Progenitor cell of endocrine pancreas (in vitro differentiated cells): ENCODE results near the gene SEPTIN8. TPM values are rescaled to one million over a fixed set of nuclear protein-coding genes. Genes with fewer than 3 reads are reported as not detected.
A peak's percentile ranks its signal among the peaks of the same experiment; 100 is the strongest.

Source experiments
- DNase-seq: peaks from one replicate; pipeline ENCODE4 v3.0.0; 2021; ENCODE audit warnings: low spot score; ENCODE audit not compliant: unreplicated experiment
- H3K27ac Mint-ChIP-seq: 2 replicates; pipeline ENCODE4 v1.8.0; 2021; ENCODE audit warnings: mild to moderate bottlenecking, moderate library complexity, mixed read lengths
- H3K27me3 Mint-ChIP-seq: 2 replicates; pipeline ENCODE4 v1.8.0; 2021; ENCODE audit warnings: mixed read lengths
- H3K36me3 Mint-ChIP-seq: 2 replicates; pipeline ENCODE4 v1.8.0; 2022; ENCODE audit warnings: mixed read lengths; ENCODE audit not compliant: insufficient read depth
- H3K4me1 Mint-ChIP-seq: 2 replicates; pipeline ENCODE4 v1.8.0; 2021; ENCODE audit warnings: low read depth, mixed read lengths
- H3K4me3 Mint-ChIP-seq: 2 replicates; pipeline ENCODE4 v1.8.0; 2021; ENCODE audit warnings: low read depth, mild to moderate bottlenecking, moderate library complexity, mixed read lengths
- H3K9me3 Mint-ChIP-seq: 2 replicates; pipeline ENCODE4 v1.8.0; 2021; ENCODE audit warnings: low read depth, mixed read lengths
- CTCF ChIP-seq: fragments of 200-600 bp; sonication (generic); IDR thresholded peaks from one replicate; pipeline ENCODE4 v1.5.0; 2021; ENCODE audit warnings: antibody characterized with exemption, mild to moderate bottlenecking; ENCODE audit not compliant: unreplicated experiment
- total RNA-seq: library from RNA; stranded (reverse); gene quantifications from 2 replicates; pipeline ENCODE4 v1.2.1, GENCODE V29; 2021

The SEPTIN8 gene
- total RNA-seq, 1 donor from 2014 or later = 67.2 TPM

DNA sequence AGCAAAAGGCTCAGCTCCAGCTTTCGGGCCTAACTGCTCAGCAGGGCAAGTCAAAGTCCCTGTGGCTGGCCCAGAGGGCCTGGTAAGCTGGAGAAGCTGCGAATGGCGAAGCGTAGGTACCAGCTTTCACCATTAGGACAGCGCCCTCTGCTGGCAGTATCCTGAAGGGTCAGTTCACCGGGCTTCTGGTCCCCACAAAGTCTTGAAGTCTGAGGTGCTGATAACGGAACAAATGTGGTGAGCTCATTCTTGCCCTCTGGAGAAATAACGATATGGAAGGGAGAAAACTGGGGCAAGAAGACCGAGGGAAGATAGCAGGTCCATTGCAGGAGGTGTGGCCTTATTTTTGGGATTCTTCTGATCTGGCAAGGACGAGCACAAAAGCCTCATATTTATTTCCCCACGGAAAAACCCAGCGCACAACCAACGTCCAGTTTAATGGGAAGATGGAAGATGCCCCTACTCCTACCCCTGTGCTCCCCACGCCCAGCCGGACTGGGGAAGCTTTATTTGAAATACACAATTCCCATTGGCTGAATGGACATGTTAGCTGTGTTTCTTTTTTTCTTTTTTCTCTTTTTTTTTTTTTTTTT, 43.2 kb upstream of the SEPTIN8 start:
- Mint-ChIP-seq H3K4me3 (no peak overlapping the region), H3K27me3 (peaks cover 36% of the 10 kb centered on the region), H3K27ac (no peak overlapping the region)

GRCh38 chr5:132819468-132819867, 42.4 kb upstream of the SEPTIN8 start:
- H3K4me1 Mint-ChIP-seq = peaks cover 2% of the 10 kb centered on the region
- H3K9me3 Mint-ChIP-seq = no peaks in the 10 kb centered on the region
- no peak overlapping the region for H3K27ac Mint-ChIP-seq
- DNase-seq = no peak
- peaks cover 38% of the 10 kb centered on the region for H3K27me3 Mint-ChIP-seq
- no peaks in the 10 kb centered on the region for H3K36me3 Mint-ChIP-seq
- H3K4me3 Mint-ChIP-seq = no peak overlapping the region
- no peak for TF ChIP-seq CTCF

More for the DNA sequence above, 43.2 kb upstream of the SEPTIN8 start:
- peak; percentile 88 for DNase-seq
- Mint-ChIP-seq H3K9me3 (no peaks in the 10 kb centered on the region), H3K4me1 (peaks cover 2% of the 10 kb centered on the region), H3K36me3 (no peaks in the 10 kb centered on the region)
- TF ChIP-seq CTCF = peak; percentile 93

DNA sequence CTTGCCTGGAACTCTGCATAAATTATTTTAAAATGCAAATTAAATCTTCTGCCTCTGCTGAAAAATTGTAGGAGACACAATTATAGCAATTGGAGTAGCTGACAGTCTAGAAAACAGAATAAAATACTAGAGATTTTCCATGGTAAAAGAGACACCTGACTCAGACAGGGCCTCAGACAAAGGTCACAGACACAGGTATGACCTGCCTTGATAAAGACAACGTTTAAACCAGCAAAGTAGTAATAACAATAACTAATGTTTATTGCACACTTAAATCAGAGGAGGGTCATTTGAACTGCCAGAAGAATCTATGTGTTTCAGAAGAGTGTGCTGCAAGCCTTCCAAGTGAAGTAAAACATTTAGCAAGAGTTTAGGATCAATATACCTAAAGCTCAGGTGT, 40.0 kb upstream of the SEPTIN8 start:
- Mint-ChIP-seq H3K4me3 (no peak overlapping the region), H3K9me3 (no peaks in the 10 kb centered on the region), H3K36me3 (no peaks in the 10 kb centered on the region), H3K27me3 (peaks cover 49% of the 10 kb centered on the region), H3K4me1 (peaks cover 1% of the 10 kb centered on the region), H3K27ac (no peak overlapping the region)
- TF ChIP-seq CTCF = no peak
- no peak for DNase-seq

GRCh38 chr5:132816554-132816953, 39.5 kb upstream of the SEPTIN8 start:
- H3K36me3 Mint-ChIP-seq = no peaks in the 10 kb centered on the region
- DNase-seq = no peak
- H3K27ac Mint-ChIP-seq = no peak overlapping the region
- H3K4me1 Mint-ChIP-seq = peaks cover 1% of the 10 kb centered on the region
- H3K9me3 Mint-ChIP-seq = no peaks in the 10 kb centered on the region
- no peak overlapping the region for H3K4me3 Mint-ChIP-seq
- peaks cover 54% of the 10 kb centered on the region for H3K27me3 Mint-ChIP-seq
- TF ChIP-seq CTCF = no peak

GRCh38 chr5:132816083-132816482, 39.0 kb upstream of the SEPTIN8 start:
- Mint-ChIP-seq H3K4me1 (peaks cover 1% of the 10 kb centered on the region), H3K9me3 (no peaks in the 10 kb centered on the region), H3K27ac (no peak overlapping the region), H3K36me3 (no peaks in the 10 kb centered on the region), H3K27me3 (peaks cover 59% of the 10 kb centered on the region), H3K4me3 (no peak overlapping the region)
- no peak for TF ChIP-seq CTCF
- no peak for DNase-seq
